Measurements from ENCODE around the gene BLZF1.

The BLZF1 gene

DNA sequence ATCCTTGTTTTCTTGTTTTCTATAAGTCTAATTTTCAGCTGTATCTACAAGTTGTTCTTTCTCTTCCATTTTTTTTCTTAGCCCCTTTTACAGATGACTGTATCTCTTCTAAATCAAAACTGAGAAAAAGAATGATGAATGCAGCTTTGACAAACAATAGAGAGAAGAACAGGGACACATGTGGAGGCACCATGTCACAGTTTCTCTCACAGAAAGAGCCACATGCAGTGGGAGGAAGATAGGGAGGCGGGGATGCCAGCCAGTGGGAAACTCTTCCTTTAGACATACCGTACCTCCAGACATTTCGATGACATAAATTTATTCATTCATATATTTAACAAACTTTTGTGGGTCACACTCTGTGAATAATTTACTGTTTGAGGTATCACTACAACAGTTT lies 45.9 kb upstream of the BLZF1 start:
- Histone ChIP-seq H3F3A (ENCODE audit: low read depth) (no peaks in the 10 kb centered on the region), H3K9ac (ENCODE audit: low read depth, low read length, poor library complexity, severe bottlenecking) (no peak overlapping the region), H4K20me1 (ENCODE audit: insufficient read depth, low read length, poor library complexity, severe bottlenecking) (no peaks in the 10 kb centered on the region), H3K4me1 (ENCODE audit: insufficient read depth, low read length, poor library complexity, severe bottlenecking) (peaks cover 10% of the 10 kb centered on the region), H2AFZ (ENCODE audit: low read length) (no peak overlapping the region), H3K4me2 (ENCODE audit: low read depth, low read length, poor library complexity, severe bottlenecking) (no peak overlapping the region), H3K9me2 (replicated peaks; ENCODE audit: low read depth, low read length) (no peaks in the 10 kb centered on the region), H3K4me3 (ENCODE audit: low read length, poor library complexity, severe bottlenecking) (no peak overlapping the region), H3K79me2 (ENCODE audit: insufficient read depth, low read length) (no peaks in the 10 kb centered on the region), H3K36me3 (ENCODE audit: insufficient read depth, low read length) (no peaks in the 10 kb centered on the region), H3K27me3 (ENCODE audit: insufficient read depth, low read length, poor library complexity, severe bottlenecking) (no peaks in the 10 kb centered on the region), H3K9me3 (ENCODE audit: insufficient read depth, low read depth, low read length) (no peaks in the 10 kb centered on the region)
- TF ChIP-seq CTCF (conservative IDR thresholded peaks at IDR 0.05; ENCODE audit: low read length) (no peak), EZH2phosphoT487 (IDR thresholded peaks at IDR 0.05; ENCODE audit: borderline replicate concordance) (no peak)

DNA sequence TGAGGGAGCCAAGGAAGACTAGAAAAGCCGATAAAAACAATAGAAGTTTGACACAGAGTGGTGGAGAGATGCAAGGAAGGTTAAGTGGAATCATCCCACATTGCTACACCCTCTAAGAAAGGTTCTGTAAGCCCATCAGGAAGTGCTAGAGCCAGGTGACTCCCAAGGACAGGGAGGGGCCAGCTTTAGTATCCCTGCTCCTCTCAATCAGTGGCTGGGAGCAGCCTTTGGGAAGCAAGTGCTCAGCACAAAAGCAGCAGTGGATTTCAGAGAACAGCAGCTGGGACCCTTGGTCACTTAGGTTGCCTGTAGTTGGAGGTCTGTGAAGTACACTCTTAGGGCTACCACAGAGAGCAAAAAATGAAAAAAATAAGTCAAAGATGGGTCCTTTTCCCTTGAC lies 42.9 kb upstream of the BLZF1 start:
- H3K79me2 ChIP-seq (ENCODE audit: insufficient read depth, low read length), result no peaks in the 10 kb centered on the region

GRCh38 chr1:169326261-169326955 lies 41.6 kb upstream of the BLZF1 start:
- Histone ChIP-seq H3K36me3 (ENCODE audit: insufficient read depth, low read length) (no peaks in the 10 kb centered on the region), H3K9ac (ENCODE audit: low read depth, low read length, poor library complexity, severe bottlenecking) (no peak overlapping the region), H3K27me3 (ENCODE audit: insufficient read depth, low read length, poor library complexity, severe bottlenecking) (no peaks in the 10 kb centered on the region), H3K4me1 (ENCODE audit: insufficient read depth, low read length, poor library complexity, severe bottlenecking) (peaks cover 15% of the 10 kb centered on the region), H3K4me2 (ENCODE audit: low read depth, low read length, poor library complexity, severe bottlenecking) (no peak overlapping the region), H3K79me2 (ENCODE audit: insufficient read depth, low read length) (no peaks in the 10 kb centered on the region), H3F3A (ENCODE audit: low read depth) (no peaks in the 10 kb centered on the region), H3K4me3 (ENCODE audit: low read length, poor library complexity, severe bottlenecking) (no peak overlapping the region), H4K20me1 (ENCODE audit: insufficient read depth, low read length, poor library complexity, severe bottlenecking) (no peaks in the 10 kb centered on the region), H3K9me2 (replicated peaks; ENCODE audit: low read depth, low read length) (no peaks in the 10 kb centered on the region), H2AFZ (ENCODE audit: low read length) (no peak overlapping the region), H3K9me3 (ENCODE audit: insufficient read depth, low read depth, low read length) (peaks cover 9% of the 10 kb centered on the region; the same call in 1 of the 2 replicates)
- no peak for TF ChIP-seq CTCF (conservative IDR thresholded peaks at IDR 0.05; ENCODE audit: low read length)
- no peak for TF ChIP-seq EZH2phosphoT487 (IDR thresholded peaks at IDR 0.05; ENCODE audit: borderline replicate concordance)

More for the DNA sequence above, 42.9 kb upstream of the BLZF1 start:
- no peak for TF ChIP-seq EZH2phosphoT487 (IDR thresholded peaks at IDR 0.05; ENCODE audit: borderline replicate concordance)
- no peak for TF ChIP-seq CTCF (conservative IDR thresholded peaks at IDR 0.05; ENCODE audit: low read length)
- peaks cover 15% of the 10 kb centered on the region for H3K4me1 ChIP-seq (ENCODE audit: insufficient read depth, low read length, poor library complexity, severe bottlenecking)
- H3K9me2 ChIP-seq (replicated peaks; ENCODE audit: low read depth, low read length), result no peaks in the 10 kb centered on the region
- no peaks in the 10 kb centered on the region for H3F3A ChIP-seq (ENCODE audit: low read depth)
- no peaks in the 10 kb centered on the region for H4K20me1 ChIP-seq (ENCODE audit: insufficient read depth, low read length, poor library complexity, severe bottlenecking)
- H3K4me3 ChIP-seq (ENCODE audit: low read length, poor library complexity, severe bottlenecking), result no peak overlapping the region
- no peak overlapping the region for H3K9ac ChIP-seq (ENCODE audit: low read depth, low read length, poor library complexity, severe bottlenecking)
- no peaks in the 10 kb centered on the region for H3K36me3 ChIP-seq (ENCODE audit: insufficient read depth, low read length)
- H2AFZ ChIP-seq (ENCODE audit: low read length), result no peak overlapping the region
- 0 out of 2 replicates have a peak, but pooled peaks cover 4% of the 10 kb centered on the region for H3K9me3 ChIP-seq (ENCODE audit: insufficient read depth, low read depth, low read length)
- H3K4me2 ChIP-seq (ENCODE audit: low read depth, low read length, poor library complexity, severe bottlenecking), result no peak overlapping the region
- no peaks in the 10 kb centered on the region for H3K27me3 ChIP-seq (ENCODE audit: insufficient read depth, low read length, poor library complexity, severe bottlenecking)
